ENCODE results near the gene GNG8.
A peak's percentile ranks its signal among the peaks of the same experiment; 100 is the strongest.

Gene GNG8

DNA sequence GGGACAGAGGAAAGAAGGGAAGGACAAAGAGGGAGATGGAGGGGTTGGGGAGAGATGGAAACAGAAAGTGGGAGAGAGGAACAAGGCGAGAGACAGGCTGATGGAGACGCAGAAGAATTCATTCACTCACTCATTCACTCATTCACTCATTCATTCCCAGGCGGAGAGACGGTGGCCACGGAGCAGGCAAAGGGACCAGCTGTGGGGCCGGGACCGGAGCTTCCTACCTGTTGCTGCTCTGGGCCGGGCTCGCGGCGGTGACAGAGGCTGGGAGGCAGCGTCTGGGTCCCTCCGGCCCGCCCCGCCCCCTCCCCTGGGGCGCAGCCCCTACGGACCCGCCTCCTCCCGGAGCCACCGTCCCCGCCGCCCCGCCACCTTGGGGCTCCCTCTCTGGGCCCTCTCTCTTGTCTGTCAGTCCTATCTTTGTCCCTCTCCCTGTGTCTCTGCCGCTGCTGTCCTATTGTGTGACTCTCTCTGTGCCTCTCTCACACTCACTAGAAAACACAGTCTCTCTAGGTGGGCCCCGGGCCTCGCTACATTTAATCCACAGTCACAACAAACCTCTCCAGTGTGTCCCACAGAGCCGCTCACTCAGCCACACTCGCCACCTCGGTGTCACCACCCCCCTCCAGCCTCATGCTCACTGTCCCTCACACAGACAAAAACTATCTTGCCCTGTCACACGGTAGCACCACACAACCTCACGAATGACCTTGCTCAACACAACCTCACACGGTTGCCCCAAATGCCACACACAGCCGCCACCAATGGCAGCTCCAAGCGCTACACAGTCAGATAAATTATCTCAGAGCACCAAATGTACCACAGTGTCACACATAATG, at the start of gene GNG8:
Gene GNG8 (minus strand): TSS at position 283 of the 842 bp plus-strand sequence. CDS start 1,520 bp downstream, outside the sequence.
- H3K27ac ChIP-seq, result no peak within 1 kb of the TSS
- DNase-seq (ENCODE audit: low read depth, low spot score), result no peak

DNA sequence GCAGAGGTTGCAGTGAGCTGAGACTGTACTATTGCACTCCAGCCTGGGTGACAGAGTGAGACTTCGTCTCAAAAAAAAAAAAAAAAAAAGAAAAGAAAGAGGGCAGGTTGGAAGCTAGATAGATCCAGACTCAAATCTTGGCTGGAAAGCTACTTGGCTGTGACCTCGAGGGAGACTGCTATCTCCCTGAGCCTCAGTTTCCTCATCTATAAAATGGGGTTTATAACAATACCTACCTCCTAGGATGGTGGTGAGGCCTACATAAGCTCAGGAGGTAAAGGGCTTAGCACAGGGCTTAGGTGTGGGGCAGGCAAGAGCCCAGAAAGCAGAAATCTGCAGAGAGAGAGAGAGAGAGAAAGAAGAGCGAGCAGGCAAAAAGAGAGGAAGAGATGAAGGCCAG, 49.2 kb upstream of the GNG8 start:
- no peak for DNase-seq (ENCODE audit: low read depth, low spot score)
- no peak overlapping the region for H3K27ac ChIP-seq

DNA sequence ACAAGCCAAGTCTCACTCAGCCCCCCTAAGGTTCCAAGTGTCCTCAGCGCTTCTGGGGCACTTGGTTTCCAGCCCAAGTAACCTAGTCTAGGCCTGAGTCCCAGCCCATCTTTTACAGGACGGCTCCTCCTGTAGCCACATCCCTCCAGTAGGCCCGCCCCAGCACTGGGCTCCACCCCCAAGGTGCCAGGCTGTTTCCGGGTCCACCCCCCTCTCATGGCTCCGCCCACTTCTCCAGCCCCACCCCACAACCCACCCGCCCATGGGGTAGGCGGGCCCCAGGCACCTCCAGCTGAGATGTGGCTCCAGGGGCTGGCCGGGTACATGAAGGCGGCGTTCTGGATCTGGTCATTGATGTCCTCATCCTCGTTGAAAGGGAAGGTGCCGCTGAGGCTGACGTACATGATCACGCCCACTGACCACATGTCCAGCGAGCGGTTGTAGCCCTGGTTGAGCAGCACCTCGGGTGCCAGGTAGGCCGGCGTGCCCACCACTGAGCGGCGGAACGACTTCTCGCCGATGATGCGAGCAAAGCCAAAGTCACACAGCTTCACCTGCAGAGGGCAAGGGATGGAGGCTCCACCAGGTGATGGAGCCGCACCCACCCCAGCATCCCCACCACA, 42.2 kb upstream of the GNG8 start:
- no peak for DNase-seq (ENCODE audit: low read depth, low spot score)
- H3K27ac ChIP-seq, result no peak overlapping the region

DNA sequence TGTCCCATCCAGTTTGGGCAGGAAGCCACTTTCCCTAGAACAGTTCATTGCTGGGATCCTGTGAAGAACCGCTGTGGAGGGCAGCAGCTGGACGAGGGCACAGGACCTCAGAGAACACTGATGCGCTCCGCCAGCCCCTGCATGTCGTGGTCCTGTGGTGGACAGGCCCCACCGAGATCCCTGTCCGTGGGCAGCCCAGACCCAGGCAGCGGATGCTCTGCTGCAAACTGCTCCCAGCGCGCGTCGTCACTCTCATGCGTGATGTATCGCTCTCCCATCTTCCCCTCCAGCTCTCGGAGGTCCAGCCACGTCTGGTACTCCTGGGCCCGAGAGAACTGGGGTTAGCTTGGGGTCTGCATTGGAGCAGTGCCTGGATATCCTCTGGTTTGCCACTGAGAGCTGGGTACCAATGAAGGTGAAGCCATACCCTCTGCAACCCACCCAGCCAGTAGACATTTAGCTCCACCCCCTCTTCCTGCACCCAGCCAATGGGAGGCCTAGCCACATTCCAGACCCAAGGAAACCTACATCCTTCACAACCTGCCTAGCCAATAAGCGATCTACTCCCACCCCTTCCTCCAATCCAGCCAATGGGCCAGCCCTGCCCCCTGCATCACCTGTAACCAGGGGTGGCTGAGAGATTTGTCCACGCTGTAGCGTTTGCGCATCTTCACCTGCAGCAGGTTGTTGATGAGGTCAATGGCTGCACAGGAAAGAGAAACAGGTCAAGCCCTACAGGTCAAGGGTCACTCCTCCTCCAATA, 38.6 kb upstream of the GNG8 start:
- DNase-seq (ENCODE audit: low read depth, low spot score), result no peak
- H3K27ac ChIP-seq, result no peak overlapping the region

DNA sequence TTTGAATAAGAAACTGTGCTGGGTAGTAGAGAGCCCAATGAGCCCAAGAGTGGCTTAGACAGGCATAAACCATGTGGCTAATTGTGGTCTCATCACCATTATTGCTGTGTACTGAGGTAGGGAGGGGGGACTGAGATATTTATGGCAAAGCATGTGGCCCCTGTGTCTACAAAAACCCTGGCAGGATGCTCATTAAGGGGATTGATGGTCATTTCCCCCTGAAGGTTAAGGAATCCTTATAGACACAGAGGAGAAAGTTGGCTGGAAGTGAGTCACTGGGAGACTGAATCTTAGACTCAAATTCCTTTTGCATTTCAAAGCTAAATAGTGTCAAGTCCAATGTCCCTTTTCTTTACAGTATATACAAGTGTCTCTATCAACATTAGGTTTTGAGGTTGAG, 34.8 kb upstream of the GNG8 start:
- no peak for DNase-seq (ENCODE audit: low read depth, low spot score)
- H3K27ac ChIP-seq, result no peak overlapping the region

DNA sequence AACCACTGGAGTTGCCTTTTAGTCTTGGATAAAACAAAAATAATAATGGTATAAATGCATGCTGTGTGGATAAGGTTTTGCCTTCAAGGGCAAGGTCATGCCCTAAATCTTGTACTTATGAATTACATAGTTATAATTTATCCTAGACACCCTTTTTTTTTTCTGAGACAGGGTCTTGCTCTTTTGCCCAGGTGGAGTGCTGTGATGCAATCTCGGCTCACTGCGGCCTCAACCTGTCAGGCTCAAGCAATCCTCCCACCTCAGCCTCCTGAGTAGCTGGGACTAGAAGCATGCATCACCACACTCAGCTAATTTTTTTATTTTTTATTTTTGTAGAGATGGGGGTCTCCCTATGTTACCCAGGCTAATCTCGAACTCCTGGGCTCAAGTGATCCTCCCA, 32.7 kb upstream of the GNG8 start:
- H3K27ac ChIP-seq, result no peak overlapping the region
- DNase-seq (ENCODE audit: low read depth, low spot score), result no peak

DNA sequence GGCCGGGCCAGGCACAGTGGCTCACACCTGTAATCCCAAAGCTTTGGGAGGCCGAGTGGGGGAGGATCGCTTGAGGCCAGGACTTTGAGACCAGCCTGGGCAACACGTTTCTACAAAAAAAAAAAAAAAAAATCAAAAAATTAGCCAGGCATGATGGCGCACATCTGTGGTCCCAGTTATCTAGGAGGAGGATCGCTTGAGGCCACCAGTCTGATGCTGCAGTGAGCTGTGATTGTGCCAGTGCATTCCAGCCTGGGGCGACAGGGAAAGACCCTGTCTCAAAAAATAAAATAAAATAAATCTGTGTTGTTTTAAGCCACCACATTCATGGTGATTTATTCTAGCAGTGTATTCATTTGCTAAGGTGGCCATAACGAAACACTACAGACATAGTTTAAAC, 29.1 kb upstream of the GNG8 start:
- H3K27ac ChIP-seq, result no peak overlapping the region
- DNase-seq (ENCODE audit: low read depth, low spot score), result no peak

DNA sequence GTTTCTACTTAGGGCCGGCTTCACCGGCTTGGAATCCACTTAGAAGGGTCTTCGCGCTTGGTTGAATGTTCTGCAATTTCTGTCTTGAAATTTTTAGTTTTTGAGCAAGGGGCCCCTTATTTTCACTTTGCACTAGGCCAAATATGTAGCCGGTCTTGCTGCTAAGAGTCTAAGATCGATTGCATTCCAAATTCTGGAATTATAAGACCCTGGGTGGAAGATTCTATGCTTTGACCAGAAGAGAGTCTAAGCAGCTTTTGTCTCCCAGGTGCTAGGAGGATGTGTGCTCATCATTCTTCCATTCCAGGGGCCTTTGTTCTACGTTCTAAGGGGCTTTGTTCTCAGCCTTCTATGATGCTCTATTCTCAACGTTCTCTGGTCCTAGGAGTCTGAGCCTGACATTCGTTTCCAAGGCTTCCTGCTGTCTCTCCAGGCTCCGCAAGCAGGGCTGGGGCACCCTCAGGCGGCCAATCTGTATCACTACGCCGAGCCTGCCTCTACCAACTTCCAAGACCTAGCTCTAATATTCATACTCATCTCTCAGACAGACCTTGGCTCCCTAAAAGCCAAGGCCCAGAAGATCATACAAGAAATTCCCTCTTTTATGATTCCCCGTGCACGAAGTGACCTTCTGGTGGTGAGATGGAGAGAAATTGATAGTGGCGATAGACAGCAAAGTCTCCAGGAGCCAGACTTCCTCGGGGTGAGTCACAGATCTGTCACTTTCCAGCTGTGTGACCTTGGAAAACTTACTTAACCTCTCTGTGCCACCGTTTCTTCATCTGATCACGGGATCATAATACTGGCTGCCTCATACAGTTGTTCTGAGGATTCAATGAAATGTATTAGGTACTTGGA, 26.0 kb upstream of the GNG8 start:
- peak; percentile 69 for DNase-seq (ENCODE audit: low read depth, low spot score)
- no peak overlapping the region for H3K27ac ChIP-seq

DNA sequence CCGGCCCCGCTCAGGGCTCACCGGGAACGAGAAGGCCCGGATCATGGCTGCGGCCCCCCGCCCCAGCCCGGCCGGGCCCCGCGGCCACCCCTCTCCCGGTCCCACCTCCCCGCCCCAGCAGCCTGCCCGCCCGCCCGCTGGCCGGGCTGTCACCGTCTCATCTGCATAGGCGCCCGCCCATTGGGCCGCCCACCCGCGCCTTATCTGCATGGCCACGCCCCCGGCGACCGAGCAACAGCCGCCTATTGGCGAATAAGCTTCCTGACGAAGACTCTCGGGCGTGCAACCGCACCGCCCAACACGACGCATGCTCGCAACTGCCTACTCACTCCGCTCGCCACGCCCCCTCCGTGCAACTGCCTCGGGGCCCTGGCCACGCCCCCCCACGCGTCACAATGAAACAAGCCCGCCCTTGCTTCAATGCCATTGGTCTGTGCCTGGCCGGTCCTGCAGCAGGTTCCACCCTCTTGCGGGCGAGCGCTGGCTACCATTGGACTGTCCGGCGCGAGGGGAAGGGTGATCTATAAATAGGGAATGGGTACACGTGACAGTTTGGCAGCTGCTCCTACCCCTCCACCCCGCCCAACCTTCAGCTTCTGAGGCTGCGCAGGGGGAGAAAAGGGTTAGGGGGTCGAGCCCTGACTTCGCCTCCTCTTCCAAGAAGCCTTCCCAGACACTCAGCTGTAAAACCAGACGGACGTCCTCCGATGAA, 25.2 kb upstream of the GNG8 start, which contains the start of gene DACT3:
Gene DACT3 (minus strand): TSS at position 163 of the 712 bp plus-strand sequence. CDS start 118 bp downstream, at position 45.
- no peak within 1 kb of the TSS for H3K27ac ChIP-seq

DNA sequence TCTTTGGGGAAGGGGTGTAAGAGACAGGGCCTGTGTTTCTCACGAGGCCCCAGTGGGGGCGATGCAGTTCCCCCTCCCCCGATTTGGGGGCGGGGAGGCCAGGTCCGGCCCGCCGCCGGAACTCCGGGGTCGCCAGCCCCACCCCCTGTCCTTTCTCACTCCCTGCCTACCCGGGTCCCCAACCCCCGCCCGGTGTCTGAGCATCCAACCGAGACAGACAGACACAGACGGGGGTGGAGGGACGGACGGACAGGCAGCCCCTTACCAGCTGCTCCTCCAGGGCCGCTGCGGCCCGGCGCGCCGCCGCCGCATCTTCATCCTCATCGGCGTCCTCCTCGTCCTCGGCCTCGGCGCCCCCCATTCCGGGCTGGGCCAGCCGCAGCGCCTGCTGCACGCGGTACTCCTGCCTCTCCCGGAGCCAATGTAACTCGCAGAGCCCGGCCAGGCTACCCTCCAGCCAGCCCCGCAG, 24.6 kb upstream of the GNG8 start:
- no peak overlapping the region for H3K27ac ChIP-seq
- no peak for DNase-seq (ENCODE audit: low read depth, low spot score)

More for the DNA sequence above, 25.2 kb upstream of the GNG8 start, which contains the start of gene DACT3:
- DNase-seq (ENCODE audit: low read depth, low spot score), result peak; percentile 98

DNA sequence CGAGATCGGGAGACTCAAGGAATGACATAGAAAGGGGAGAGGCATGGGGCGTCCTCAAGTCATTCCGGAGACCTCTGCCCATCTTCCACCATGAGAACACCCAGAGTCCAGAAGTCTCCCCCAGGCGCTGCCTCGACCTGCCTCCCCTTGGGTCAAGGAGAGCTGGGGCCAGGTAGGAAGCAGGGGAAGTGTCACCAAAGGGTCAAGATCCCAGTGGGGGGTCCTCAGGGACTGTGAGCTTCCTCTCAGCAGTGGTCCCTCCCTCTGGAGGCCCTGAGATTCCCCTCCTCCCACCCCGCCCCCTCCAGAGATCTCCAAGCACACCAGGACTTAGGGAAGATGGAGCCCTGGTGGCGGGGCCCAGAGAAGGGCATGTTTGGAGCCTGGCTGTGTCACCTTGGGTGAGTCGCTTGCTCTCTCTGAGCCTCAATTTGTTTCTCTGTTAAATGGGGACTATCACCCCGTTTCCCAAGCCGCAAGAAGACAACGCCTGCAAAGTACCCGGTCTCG, 24.1 kb upstream of the GNG8 start:
- DNase-seq (ENCODE audit: low read depth, low spot score), result no peak
- no peak overlapping the region for H3K27ac ChIP-seq

DNA sequence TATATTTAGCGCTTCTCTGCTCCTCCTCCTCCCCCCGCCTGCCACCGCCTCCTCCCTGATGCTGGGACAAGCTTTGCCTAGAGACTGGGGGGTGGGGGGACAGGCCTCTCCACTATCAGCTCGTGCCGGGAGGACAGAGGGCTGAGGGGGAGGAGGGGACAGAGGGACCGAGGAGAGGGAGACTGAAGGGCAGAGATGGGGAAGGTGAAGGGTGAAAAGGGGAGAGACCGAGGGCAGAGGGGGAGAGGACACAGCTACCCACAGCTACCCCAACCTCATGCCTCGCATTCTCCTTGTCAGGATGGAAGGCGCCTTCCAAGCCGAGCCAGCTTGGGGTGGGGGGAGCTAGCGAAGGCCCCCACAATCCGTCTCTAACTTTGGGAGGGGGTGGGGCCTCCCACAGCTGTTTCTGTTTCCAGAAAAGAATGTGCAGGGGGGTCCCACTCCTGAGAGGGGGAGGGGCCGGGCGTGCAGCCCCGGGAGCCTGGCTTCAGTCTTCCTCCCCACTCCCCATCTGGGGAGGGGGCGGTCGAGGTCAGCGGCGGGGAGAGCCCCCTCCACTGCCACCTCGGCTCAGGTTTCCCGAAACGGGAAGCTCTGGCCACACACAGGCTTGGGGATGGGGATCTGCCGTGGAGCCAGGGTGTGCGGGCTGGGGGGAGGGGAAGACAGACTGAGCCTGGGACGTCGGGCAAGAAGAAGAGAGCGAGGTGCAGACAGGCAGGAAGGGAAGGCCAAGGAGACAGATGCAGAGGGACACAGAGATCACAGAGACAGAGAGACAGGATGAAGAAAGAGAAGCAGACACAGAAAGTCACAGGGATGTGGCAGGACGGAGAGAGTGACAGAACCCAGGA, 23.4 kb upstream of the GNG8 start:
- no peak for DNase-seq (ENCODE audit: low read depth, low spot score)

DNA sequence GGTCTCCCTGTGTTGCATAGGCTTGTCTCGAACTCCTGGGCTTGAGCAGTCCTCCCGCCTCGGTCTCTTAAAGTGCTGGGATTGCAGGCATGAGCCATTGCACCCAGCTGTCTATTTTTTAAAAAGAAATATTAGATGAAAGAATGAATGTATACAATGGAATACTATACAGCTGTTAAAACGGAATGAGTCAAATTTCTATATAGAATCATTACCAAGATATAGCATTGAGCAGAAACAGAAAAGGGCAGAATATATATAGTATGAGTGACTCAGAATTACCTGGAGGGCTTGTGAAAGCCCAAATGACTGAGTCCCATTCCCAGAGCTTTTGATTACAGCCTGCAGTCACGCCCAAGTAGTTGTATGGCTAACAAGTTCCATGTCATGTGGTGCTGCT, 20.5 kb upstream of the GNG8 start:
- no peak for DNase-seq (ENCODE audit: low read depth, low spot score)
- H3K27ac ChIP-seq, result no peak overlapping the region

More for the DNA sequence above, 23.4 kb upstream of the GNG8 start:
- no peak overlapping the region for H3K27ac ChIP-seq

DNA sequence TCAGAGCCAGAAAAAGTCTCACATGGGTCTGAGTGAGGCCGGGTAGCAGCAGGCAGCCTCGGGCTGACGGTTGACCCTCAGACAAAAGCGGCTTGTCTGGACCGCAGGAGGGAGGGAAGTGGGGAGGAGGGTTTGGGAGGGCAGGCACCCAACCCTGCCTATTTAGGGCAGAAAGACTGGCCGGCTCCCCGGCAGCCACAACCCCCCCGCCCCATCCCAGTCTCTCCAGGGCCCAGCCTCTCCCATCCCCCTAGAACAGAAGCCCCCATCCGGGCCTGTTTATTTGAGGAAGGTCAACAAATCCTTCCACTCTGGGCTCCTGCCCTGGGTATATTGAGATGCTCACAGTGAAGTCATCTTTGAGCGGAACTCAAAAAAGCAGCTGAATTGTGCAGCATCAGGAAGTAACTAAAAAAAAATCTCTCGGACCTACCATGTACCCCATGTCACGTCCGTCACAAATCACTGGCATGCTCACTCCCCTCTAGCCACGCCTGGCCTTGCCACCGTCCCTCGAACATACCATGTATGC, 18.7 kb upstream of the GNG8 start:
- DNase-seq (ENCODE audit: low read depth, low spot score), result no peak
- no peak overlapping the region for H3K27ac ChIP-seq

DNA sequence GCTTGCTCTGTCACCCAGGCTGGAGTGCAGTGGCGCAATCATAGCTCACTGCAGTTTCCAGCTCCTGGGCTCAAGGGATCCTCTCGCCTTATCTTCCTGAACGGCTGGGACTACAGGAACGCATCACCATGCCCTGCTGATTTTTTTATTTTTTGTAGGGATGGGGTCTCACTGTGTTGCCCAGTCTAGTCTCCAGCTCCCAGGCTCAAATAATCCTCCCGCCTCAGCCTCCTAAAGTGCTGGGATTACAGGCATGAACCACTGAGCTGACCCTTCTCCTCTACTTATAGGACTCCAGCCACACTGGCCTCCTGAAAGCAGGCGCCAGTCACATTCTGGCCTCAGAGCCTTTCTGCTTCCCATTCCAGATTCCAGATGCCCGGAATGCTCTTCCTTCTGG, 14.4 kb upstream of the GNG8 start:
- H3K27ac ChIP-seq, result no peak overlapping the region
- no peak for DNase-seq (ENCODE audit: low read depth, low spot score)

DNA sequence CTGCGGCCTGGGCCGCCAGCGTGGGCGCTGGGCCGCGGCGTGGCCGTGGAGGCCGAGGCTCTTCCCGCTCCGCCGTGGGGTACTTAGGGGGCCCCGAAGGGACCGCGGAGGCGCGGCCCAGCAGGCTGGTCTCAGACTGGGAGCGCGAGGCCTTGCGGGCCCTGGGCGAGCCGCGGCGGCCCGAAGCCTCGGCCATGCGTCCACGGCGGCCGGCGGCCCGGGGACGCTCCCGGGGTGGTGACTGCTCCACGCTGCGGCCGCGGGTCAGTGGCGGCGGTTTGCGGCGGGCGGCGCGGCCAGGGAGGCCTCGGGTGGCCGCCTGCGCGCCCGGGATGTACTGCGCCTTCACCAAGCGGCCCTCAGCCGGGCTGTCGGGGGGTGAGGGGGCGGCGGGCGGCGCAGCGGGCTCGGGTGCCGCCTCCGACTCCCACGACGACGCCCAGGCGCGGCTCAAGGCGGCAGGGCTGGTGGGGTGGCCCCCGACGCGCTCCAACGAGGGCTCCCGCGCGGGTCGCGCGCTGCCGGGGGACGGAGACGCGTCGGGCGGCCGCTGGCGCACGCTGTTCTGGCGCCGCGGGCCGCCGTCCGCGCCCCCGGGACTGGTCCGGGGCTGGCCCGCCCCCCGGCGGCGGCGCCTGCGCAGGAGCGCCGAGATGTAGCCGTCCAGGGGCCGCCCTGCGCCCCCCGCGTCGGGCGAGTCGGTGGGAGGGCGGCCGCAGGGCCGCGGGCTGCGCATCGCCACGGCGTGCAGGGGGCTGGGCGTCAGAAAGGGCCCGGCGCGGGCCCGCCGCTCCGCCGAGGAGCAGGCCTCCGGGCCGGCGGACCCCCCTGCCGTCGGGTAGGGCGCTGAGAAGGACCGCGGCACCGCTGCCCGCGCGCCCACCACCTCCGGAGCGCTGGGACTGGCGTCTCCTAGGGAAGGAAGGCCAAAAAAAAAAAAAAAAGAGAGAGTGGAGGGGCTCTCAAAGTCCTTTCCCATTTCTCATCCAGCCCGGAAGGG, 13.3 kb upstream of the GNG8 start:
- no peak overlapping the region for H3K27ac ChIP-seq

More for the DNA sequence above, 13.3 kb upstream of the GNG8 start:
- no peak for DNase-seq (ENCODE audit: low read depth, low spot score)

All from epithelial cell of prostate (primary cell).